Measurements from ENCODE around the gene TEX2. TPM values are rescaled to one million over a fixed set of nuclear protein-coding genes. Genes with fewer than 3 reads are reported as not detected.

TEX2 gene
- total RNA-seq, 2 donors from 2014 or later = 8.4 to 8.7 TPM

DNA sequence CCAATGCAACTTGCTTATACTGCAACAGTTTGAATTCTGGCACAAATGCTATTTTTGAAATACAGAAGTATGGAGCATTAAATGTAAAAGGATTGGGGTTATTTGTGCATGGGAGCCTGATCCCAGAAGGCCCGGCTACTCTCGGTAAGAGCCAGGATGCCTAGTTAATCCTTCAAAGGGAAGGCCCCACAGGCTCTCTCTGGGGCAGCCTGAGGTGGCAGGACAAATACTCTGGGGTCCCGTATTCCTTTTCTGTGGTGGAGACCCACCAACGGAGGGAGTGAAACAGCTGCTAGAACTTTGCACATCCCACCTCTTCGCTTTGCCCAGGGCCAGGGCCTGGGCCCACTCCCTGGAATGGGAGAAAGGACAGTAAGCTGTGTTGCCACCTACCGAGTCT is 163.5 kb downstream of the TEX2 start:
- H3K27ac Mint-ChIP-seq = peak overlapping the region; percentile 56
- peaks cover 6% of the 10 kb centered on the region for H3K36me3 Mint-ChIP-seq (ENCODE audit: low read depth)
- DNase-seq (no peak), ATAC-seq (no peak)
- peaks cover 52% of the 10 kb centered on the region for H3K4me1 Mint-ChIP-seq
- H3K27me3 Mint-ChIP-seq = no peaks in the 10 kb centered on the region
- H3K4me3 Mint-ChIP-seq = no peak overlapping the region
- no peaks in the 10 kb centered on the region for H3K9me3 ChIP-seq (ENCODE audit: control insufficient read depth, low read length, poor library complexity, severe bottlenecking)

Other genes starting within 250 kb of the TEX2 start
- 100 to 1,000 TPM; 113 to 115 TPM for gene ICAM2, start 242.6 kb downstream of the TEX2 start, total RNA-seq
- 100 to 1,000 TPM; 185 to 196 TPM for gene ERN1, start 133.1 kb downstream of the TEX2 start, total RNA-seq
- gene PECAM1, start 127.6 kb upstream of the TEX2 start, total RNA-seq = 10 to 100 TPM; 15.5 to 22.7 TPM
- gene MILR1, start 185.9 kb upstream of the TEX2 start, total RNA-seq = 1 to 10 TPM; 1.0 to 1.4 TPM
- 10 to 100 TPM; 37.1 to 39.0 TPM for gene POLG2, start 233.8 kb upstream of the TEX2 start, total RNA-seq
- gene DDX5, start 243.0 kb upstream of the TEX2 start, total RNA-seq = 1,000 to 10,000 TPM; 2,533 to 2,679 TPM
- 100 to 1,000 TPM; 130 to 143 TPM for gene CEP95, start 243.7 kb upstream of the TEX2 start, total RNA-seq